Choroid plexus epithelial cell (primary cell): ENCODE data around the gene TSR3.

Source experiments
- DNase-seq: peaks from one replicate; pipeline ENCODE4 v3.0.0-alpha.2; 2010; ENCODE audit warnings: low read depth
- H3K4me3 ChIP-seq: 2 replicates; pipeline ENCODE4 v1.5.1; 2011; ENCODE audit warnings: low read depth, mild to moderate bottlenecking, control low read depth, low read length, moderate library complexity
- TF ChIP-seq, protein P1 (sequence below): conservative IDR thresholded peaks from 2 replicates; pipeline ENCODE4 v1.5.1; 2011; ENCODE audit warnings: low read depth, mild to moderate bottlenecking, control low read depth, inconsistent platforms, low read length, moderate library complexity

The TSR3 gene

DNA sequence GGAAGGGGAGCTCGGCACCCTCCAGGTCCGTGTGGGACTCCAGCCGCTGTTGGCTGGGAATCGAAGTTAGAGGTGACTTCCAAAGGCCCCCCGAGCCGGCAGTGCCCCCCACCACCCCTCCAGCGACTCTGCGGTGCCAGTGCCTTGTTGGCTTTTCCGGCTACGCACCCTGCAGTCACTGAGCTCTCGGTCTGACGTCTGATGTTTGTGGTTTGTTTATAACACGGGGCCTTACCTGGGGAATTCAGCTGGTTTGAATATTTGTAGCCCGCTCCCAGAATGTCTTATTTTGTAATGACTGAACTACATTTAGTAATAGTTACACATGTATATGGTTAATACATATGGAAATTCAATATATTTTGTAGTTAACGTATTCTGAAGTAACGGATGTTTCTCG is 25.3 kb downstream of the TSR3 start:
- DNase-seq: no peak
- TF ChIP-seq, protein P1, sequence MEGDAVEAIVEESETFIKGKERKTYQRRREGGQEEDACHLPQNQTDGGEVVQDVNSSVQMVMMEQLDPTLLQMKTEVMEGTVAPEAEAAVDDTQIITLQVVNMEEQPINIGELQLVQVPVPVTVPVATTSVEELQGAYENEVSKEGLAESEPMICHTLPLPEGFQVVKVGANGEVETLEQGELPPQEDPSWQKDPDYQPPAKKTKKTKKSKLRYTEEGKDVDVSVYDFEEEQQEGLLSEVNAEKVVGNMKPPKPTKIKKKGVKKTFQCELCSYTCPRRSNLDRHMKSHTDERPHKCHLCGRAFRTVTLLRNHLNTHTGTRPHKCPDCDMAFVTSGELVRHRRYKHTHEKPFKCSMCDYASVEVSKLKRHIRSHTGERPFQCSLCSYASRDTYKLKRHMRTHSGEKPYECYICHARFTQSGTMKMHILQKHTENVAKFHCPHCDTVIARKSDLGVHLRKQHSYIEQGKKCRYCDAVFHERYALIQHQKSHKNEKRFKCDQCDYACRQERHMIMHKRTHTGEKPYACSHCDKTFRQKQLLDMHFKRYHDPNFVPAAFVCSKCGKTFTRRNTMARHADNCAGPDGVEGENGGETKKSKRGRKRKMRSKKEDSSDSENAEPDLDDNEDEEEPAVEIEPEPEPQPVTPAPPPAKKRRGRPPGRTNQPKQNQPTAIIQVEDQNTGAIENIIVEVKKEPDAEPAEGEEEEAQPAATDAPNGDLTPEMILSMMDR: no peak
- H3K4me3 ChIP-seq: no peak overlapping the region

DNA sequence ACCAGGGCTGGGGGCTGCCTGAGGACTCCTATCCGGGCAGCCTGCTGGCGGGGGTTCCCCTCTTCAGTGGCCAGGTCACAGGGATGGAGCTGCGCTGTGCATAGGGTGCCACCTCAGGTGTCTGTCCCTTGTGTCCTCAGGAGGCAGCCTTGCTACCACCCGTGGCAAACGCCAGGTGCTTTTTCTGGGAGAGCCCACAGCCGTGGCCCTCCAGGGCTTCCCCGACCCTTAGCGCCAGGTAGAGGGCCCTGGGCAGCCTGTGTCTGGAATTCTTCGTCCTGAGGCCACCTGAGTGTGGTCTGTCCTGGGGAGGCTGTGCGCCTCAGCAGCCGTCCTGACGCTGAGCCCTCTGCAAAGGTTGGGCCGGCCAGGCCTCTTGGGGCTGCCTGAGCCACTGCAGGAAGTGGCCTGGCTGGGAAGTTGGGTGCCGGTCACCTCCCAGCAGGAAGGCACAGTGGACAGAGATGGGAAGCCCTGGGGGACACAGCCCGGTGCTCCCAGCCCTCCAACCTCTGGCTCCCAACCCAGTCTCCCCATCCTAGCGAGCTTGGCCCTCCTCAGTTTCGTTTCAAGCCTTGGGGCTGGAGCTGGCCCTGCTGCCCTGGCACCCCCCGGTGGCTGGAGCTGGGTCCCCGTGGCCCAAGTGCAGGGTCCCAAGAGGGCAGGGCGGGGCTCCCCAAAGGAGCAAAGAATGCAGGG is 25.9 kb downstream of the TSR3 start:
- TF ChIP-seq, protein P1: no peak
- no peak for DNase-seq
- H3K4me3 ChIP-seq: no peak overlapping the region

DNA sequence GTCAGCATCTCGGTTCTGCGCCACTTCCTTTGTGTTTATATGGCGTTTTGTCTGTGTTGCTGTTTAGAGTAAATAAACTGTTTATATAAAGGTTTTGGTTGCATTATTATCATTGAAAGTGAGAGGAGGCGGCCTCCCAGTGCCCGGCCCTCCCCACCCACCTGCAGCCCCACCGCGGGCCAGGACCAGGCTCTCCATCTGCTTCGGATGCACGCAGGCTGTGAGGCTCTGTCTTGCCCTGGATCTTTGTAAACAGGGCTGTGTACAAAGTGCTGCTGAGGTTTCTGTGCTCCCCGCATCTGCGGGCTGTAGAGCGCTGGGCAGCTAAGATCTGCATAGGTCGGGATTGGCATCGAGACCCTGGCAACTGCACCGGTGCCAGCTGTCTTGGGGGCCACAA is 26.4 kb downstream of the TSR3 start:
- H3K4me3 ChIP-seq: no peak overlapping the region
- TF ChIP-seq, protein P1: no peak
- DNase-seq: no peak

DNA sequence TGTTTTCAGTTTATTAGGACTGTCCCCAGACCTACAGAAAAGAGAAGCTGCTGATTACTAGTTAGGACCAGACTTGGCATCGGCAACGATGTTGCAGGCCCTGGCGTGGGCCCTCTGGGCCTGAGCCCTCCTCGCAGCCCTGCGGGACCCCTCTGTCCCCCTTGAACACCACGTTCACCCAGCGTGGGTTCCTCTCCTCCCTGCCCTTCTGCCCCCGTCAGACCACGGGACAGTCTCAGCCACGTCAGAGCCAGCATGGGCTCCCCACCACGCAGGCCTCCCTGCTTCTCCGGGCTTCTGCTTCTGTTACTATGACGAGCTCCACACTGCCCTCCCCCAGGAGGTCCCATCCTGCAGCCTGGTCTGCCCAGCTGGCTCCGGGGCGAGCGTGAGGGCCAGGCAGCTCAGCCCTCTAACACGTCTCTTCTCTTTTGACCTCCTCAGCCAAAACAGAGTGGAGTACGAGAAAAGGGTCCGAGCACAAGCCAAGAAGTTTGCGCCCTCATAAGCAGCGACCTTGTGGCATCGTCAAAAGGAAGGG is 27.3 kb downstream of the TSR3 start:
- TF ChIP-seq, protein P1: no peak
- no peak overlapping the region for H3K4me3 ChIP-seq

DNA sequence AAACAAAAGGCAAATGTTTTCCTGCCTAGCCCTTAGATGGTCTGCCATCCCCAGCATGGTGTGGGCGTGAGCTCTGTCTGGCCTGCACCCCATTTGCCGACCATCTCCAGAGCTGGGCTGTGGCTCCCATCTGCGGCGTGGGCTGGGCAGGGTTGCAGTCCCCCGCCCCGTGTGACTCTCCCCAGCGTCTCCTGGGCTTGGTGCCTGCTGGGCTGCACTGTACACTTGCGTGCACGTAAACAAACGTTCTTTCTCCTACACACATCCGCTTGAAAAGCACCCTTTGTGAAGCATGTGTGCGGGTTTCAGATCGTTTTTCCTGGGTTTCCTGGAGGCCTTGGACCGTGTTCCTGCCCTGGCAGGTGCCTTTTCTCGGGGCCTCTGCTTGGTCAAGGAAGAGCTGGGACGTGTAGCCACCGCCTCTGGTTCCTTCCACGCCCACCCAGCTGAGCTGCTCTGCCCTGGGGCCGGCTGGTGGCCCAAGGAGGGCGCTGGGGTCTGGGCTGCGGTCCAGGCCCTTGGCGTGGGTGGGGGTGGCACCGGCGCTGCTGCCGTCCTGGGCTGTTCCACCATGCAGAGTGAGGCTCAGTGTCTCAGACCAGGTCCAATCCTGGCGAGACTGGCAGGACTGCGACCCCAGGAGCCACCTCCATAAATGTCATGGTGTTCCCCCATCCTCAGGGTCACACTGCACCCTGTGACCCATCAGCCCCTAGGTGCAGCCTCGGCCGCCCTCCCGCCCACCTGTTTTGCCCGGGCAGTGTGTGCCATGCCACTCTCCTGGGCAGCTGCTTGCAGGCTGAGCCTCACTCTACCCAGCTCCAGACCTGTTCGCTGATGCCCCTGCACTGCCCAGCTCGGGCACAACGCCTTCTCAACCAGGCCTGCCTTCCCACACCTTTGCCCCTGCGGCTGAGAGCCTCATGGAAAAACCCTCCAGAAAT is 28.1 kb downstream of the TSR3 start:
- H3K4me3 ChIP-seq: no peak overlapping the region
- DNase-seq: no peak
- TF ChIP-seq, protein P1: no peak

More for the DNA sequence above, 27.3 kb downstream of the TSR3 start:
- DNase-seq: no peak

DNA sequence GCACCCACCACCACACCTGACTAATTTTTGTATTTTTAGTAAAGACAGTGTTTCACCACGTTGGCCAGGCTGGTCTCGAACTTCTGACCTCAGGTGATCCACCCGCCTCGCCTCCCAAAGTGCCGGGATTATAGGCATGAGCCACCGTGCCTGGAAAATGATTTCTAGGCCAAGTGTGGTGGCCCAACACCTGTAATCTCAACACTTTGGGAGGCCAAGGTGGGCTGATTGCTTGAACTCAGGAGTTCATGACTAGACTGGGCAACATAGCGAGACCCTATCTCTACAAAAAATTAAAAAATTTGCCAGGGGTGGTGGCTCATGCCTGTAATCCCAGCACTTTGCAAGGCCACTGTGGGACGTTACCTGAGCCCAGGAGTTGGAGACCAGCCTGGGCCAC is 29.3 kb downstream of the TSR3 start:
- no peak for DNase-seq
- TF ChIP-seq, protein P1: no peak
- no peak overlapping the region for H3K4me3 ChIP-seq
